DMS 273 (cell line): Measurements from ENCODE around the gene IL17D.
"Not testable (repeated sequence)": the region's sequence is repeated elsewhere in the genome, so short reads cannot be mapped to it uniquely, and the experiment has no call there.

Source experiments
- DNase-seq: peaks from one replicate; lab custom pipeline; 2025; ENCODE audit not compliant: unreplicated experiment; lab: John Stamatoyannopoulos, UW

Gene IL17D

GRCh38 chr13:20702915-20703779, at the start of gene IL17D:
Gene IL17D, plus strand, starts transcription at chr13:20703699. Its CDS starts 303 bp downstream, at chr13:20704002.
- DNase-seq: peak; percentile 60

- DNase-seq: no peak
These were observed 49.3 kb upstream of the IL17D start for GRCh38 chr13:20654156-20654555.

GRCh38 chr13:20658451-20659040, 45.0 kb upstream of the IL17D start:
- no peak for DNase-seq

GRCh38 chr13:20664351-20664750, 39.1 kb upstream of the IL17D start:
- no peak for DNase-seq

GRCh38 chr13:20666948-20667347, 36.6 kb upstream of the IL17D start:
- no peak for DNase-seq

GRCh38 chr13:20667857-20668437, 35.6 kb upstream of the IL17D start:
- no peak for DNase-seq

- DNase-seq: no peak
These were observed 34.3 kb upstream of the IL17D start for GRCh38 chr13:20669162-20669561.

GRCh38 chr13:20671789-20672188, 31.7 kb upstream of the IL17D start:
- DNase-seq: no peak

GRCh38 chr13:20672772-20673171, 30.7 kb upstream of the IL17D start:
- no peak for DNase-seq

GRCh38 chr13:20673715-20674114, 29.8 kb upstream of the IL17D start:
- no peak for DNase-seq

- DNase-seq: no peak
These were observed 27.3 kb upstream of the IL17D start for GRCh38 chr13:20676213-20676612.

GRCh38 chr13:20678606-20679005, 24.9 kb upstream of the IL17D start:
- not testable (repeated sequence) for DNase-seq

- no peak for DNase-seq
These were observed 23.6 kb upstream of the IL17D start for GRCh38 chr13:20679879-20680278.

GRCh38 chr13:20680416-20681080, 23.0 kb upstream of the IL17D start:
- DNase-seq: no peak

- not testable (repeated sequence) for DNase-seq
These were observed 22.0 kb upstream of the IL17D start for GRCh38 chr13:20681481-20681880.

- no peak for DNase-seq
These were observed 21.4 kb upstream of the IL17D start for GRCh38 chr13:20682061-20682460.

- DNase-seq: no peak
These were observed 19.5 kb upstream of the IL17D start for GRCh38 chr13:20684041-20684440.

GRCh38 chr13:20684546-20684945, 19.0 kb upstream of the IL17D start:
- DNase-seq: no peak

- no peak for DNase-seq
These were observed 18.4 kb upstream of the IL17D start for GRCh38 chr13:20685092-20685491.

GRCh38 chr13:20686167-20686566, 17.3 kb upstream of the IL17D start:
- no peak for DNase-seq

GRCh38 chr13:20686863-20687579, 16.5 kb upstream of the IL17D start:
- peak; percentile 2 for DNase-seq
